ENCODE data around the gene NELFB.

Gene NELFB

DNA sequence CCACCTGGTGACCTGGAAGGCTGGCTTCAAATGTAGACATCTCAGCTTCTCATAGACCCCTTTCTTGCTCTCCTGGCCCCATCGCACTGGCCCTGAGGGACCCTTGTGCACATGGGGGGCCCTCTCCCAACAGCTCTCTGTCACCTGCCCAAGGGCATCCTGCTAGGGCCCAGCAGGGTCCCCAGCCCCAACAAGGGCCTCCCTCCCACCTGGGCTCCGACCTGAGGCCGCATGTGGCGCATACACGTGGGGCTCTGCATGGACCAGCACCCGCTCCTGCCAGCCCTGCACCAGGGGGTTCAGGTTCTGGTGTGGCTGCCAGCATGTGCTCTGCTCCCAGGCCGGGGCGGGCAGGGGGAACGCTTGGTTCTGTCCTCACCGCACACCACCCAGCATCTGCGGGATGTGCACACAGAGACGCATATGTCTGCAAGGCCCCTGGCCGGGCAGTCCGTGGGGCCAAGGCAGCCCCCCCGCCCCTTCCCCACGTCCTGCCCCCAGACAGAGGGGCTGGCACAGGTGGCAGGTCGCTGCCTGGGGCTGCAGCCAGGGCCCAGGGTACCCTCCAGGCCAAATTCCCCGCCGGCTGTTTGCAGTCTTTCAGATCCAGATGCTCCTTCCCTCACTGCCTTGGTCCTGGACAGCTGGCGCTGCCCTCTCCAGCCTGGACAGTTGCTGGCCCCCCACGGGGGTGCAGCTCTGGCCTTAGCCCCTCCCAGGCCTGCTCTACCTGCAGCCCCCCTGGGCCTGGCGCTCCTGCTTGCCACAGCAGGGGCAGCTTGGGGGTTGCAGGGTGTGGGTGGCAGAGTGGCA lies 64.8 kb downstream of the NELFB start:
- TF ChIP-seq TCF12 (IDR thresholded peaks at IDR 0.05; ENCODE audit: low read depth) (no peak), EGR1 (IDR thresholded peaks at IDR 0.05) (no peak), TAF1 (IDR thresholded peaks at IDR 0.05; ENCODE audit: low read depth) (no peak), CREB1 (IDR thresholded peaks at IDR 0.05; ENCODE audit: low read depth) (no peak), FOXM1 (IDR thresholded peaks at IDR 0.05; ENCODE audit: borderline replicate concordance, low read depth) (no peak), YY1 (IDR thresholded peaks at IDR 0.05; ENCODE audit: low read depth) (no peak), EP300 (IDR thresholded peaks at IDR 0.05; ENCODE audit: borderline replicate concordance) (no peak), ZBTB7A (IDR thresholded peaks at IDR 0.05; ENCODE audit: low read depth) (no peak), TEAD4 (IDR thresholded peaks at IDR 0.05) (no peak), RAD21 (IDR thresholded peaks at IDR 0.05; ENCODE audit: low read depth) (no peak), CEBPB (IDR thresholded peaks at IDR 0.05) (no peak), NFIC (IDR thresholded peaks at IDR 0.05) (no peak)
- TF ChIP-seq, protein P1, sequence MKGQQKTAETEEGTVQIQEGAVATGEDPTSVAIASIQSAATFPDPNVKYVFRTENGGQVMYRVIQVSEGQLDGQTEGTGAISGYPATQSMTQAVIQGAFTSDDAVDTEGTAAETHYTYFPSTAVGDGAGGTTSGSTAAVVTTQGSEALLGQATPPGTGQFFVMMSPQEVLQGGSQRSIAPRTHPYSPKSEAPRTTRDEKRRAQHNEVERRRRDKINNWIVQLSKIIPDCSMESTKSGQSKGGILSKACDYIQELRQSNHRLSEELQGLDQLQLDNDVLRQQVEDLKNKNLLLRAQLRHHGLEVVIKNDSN (IDR thresholded peaks at IDR 0.05), result no peak
- TF ChIP-seq, protein P2, sequence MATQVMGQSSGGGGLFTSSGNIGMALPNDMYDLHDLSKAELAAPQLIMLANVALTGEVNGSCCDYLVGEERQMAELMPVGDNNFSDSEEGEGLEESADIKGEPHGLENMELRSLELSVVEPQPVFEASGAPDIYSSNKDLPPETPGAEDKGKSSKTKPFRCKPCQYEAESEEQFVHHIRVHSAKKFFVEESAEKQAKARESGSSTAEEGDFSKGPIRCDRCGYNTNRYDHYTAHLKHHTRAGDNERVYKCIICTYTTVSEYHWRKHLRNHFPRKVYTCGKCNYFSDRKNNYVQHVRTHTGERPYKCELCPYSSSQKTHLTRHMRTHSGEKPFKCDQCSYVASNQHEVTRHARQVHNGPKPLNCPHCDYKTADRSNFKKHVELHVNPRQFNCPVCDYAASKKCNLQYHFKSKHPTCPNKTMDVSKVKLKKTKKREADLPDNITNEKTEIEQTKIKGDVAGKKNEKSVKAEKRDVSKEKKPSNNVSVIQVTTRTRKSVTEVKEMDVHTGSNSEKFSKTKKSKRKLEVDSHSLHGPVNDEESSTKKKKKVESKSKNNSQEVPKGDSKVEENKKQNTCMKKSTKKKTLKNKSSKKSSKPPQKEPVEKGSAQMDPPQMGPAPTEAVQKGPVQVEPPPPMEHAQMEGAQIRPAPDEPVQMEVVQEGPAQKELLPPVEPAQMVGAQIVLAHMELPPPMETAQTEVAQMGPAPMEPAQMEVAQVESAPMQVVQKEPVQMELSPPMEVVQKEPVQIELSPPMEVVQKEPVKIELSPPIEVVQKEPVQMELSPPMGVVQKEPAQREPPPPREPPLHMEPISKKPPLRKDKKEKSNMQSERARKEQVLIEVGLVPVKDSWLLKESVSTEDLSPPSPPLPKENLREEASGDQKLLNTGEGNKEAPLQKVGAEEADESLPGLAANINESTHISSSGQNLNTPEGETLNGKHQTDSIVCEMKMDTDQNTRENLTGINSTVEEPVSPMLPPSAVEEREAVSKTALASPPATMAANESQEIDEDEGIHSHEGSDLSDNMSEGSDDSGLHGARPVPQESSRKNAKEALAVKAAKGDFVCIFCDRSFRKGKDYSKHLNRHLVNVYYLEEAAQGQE (IDR thresholded peaks at IDR 0.05; ENCODE audit: low read depth), result no peak
- TF ChIP-seq, protein P3, sequence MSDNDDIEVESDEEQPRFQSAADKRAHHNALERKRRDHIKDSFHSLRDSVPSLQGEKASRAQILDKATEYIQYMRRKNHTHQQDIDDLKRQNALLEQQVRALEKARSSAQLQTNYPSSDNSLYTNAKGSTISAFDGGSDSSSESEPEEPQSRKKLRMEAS (IDR thresholded peaks at IDR 0.05), result no peak

DNA sequence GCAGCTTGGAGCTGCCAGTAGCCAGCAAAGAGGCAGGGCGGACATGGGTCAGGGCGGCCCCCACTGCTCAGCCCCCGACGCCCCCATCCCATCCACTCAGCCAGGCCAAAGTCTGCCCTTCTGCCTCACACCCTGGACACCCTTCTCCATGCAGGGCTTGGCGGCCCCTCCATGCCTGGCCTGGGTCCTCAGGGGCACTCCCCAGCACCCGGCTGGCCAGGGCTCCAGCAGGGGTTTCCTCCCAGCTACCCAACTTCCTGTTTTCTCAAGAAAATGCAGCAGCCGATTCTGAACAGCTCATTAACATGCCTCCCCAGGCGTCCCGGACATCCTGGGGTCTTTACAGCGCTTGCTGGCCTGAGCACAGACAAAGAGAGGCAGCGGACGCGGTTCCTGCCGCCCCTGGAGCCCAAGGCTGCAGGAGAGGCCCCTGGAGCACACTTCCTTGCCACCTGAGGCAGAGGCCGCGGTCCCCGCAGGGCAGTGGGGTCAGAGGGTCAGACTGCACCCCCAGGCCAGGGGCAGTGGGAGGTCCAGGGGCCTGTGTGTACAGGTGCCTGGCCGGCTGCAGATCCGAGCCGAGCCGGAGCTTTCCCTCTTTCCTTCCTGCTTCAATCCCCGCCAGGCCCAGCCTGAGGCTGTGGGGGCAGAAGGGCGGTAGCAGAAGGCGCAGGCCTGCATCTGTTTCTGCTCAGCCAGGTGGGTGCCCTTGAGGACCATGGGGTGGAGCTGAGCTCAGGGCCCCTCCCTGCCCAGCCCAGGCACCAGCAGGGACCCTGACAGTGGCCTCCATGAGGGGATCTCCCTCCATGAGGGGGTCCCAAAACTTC lies 65.6 kb downstream of the NELFB start:
- TF ChIP-seq CEBPB (IDR thresholded peaks at IDR 0.05), result no peak
- TF ChIP-seq TEAD4 (IDR thresholded peaks at IDR 0.05), result no peak
- no peak for TF ChIP-seq NFIC (IDR thresholded peaks at IDR 0.05)
- no peak for TF ChIP-seq CREB1 (IDR thresholded peaks at IDR 0.05; ENCODE audit: low read depth)
- TF ChIP-seq FOXM1 (IDR thresholded peaks at IDR 0.05; ENCODE audit: borderline replicate concordance, low read depth), result no peak
- TF ChIP-seq, protein P3 (IDR thresholded peaks at IDR 0.05), result no peak
- TF ChIP-seq RAD21 (IDR thresholded peaks at IDR 0.05; ENCODE audit: low read depth), result no peak
- TF ChIP-seq TAF1 (IDR thresholded peaks at IDR 0.05; ENCODE audit: low read depth), result no peak
- no peak for TF ChIP-seq EGR1 (IDR thresholded peaks at IDR 0.05)
- TF ChIP-seq TCF12 (IDR thresholded peaks at IDR 0.05; ENCODE audit: low read depth), result no peak

DNA sequence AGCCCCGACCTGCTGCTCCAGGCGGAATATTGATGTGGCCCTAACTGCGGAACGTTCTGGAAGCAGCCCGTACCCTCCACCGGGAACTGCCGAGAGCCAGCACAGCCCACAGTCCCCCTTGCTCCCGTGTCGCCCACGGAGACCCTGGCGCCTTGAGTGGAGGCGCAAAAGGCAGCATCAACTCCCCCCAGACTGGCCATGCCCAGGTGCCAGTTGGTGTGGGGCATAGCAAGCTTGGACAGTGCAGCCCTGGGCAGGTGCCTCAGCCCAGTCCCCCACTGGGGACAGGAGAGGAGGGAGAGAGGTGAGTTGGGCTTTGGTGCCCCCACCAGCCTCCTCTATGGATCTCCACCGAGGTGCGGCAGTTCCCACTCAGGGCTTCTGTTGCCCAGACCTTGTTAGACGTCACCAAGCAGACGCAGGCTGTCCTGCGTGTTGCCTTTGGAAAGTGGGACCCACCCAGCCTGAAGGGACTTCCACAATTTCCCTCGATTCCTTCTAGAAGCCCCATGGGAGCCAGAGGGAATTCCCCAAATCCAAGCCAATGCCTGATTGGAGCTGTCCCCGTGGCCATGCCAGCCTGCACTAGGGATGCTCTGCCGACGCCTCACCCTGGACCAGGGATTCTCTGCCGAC lies 66.7 kb downstream of the NELFB start:
- TF ChIP-seq CEBPB (IDR thresholded peaks at IDR 0.05) (no peak), FOXM1 (IDR thresholded peaks at IDR 0.05; ENCODE audit: borderline replicate concordance, low read depth) (no peak), YY1 (IDR thresholded peaks at IDR 0.05; ENCODE audit: low read depth) (no peak), TAF1 (IDR thresholded peaks at IDR 0.05; ENCODE audit: low read depth) (no peak), ZBTB7A (IDR thresholded peaks at IDR 0.05; ENCODE audit: low read depth) (no peak), RAD21 (IDR thresholded peaks at IDR 0.05; ENCODE audit: low read depth) (no peak), TEAD4 (IDR thresholded peaks at IDR 0.05) (no peak), CREB1 (IDR thresholded peaks at IDR 0.05; ENCODE audit: low read depth) (no peak), TCF12 (IDR thresholded peaks at IDR 0.05; ENCODE audit: low read depth) (no peak), EGR1 (IDR thresholded peaks at IDR 0.05) (no peak)
- TF ChIP-seq, protein P2 (IDR thresholded peaks at IDR 0.05; ENCODE audit: low read depth), result no peak
- TF ChIP-seq, protein P1 (IDR thresholded peaks at IDR 0.05), result no peak
